Fibroblast of lung (primary cell): ENCODE data around the gene C1QTNF5. TPM values are rescaled to one million over a fixed set of nuclear protein-coding genes. Genes with fewer than 3 reads are reported as not detected.

Experiments
- DNase-seq, 2 donors: peaks; one replicate each; pipeline versions ENCODE4 v3.0.0 to v3.0.0-alpha.2; 2010; ENCODE audit warnings: low read depth in 2 of 2
- H2AFZ ChIP-seq: 2 replicates; pipeline ENCODE4 v1.5.1; 2012; ENCODE audit warnings: low read length, control low read depth, inconsistent platforms
- H3K27ac ChIP-seq: 2 replicates; pipeline ENCODE4 v1.5.1; 2011; ENCODE audit warnings: low read length, control low read depth; ENCODE audit not compliant: insufficient read depth
- H3K27me3 ChIP-seq: 2 replicates; pipeline ENCODE4 v1.5.1; 2011; ENCODE audit warnings: mild to moderate bottlenecking, low read length; ENCODE audit not compliant: control insufficient read depth, insufficient read depth
- H3K36me3 ChIP-seq: 2 replicates; pipeline ENCODE4 v1.5.1; 2011; ENCODE audit warnings: low read length; ENCODE audit not compliant: control insufficient read depth, insufficient read depth
- H3K4me1 ChIP-seq: 2 replicates; pipeline ENCODE4 v1.5.1; 2011; ENCODE audit warnings: low read length; ENCODE audit not compliant: control insufficient read depth, insufficient read depth; ENCODE audit errors: extremely low read depth
- H3K4me2 ChIP-seq: 2 replicates; pipeline ENCODE4 v1.5.1; 2011; ENCODE audit warnings: low read length, control low read depth; ENCODE audit not compliant: insufficient read depth; ENCODE audit errors: extremely low read depth
- H3K4me3 ChIP-seq, 4 experiments: fragments of 200-600 bp in 1 of 4; sonication (generic) in 1 of 4; replicated peaks in 1 of 4; 2 replicates each; pipeline ENCODE4 v1.5.1; 2011 to 2016; ENCODE audit warnings: low read length in 4 of 4, low read depth in 3 of 4, mild to moderate bottlenecking in 3 of 4, control low read depth in 2 of 4, inconsistent platforms in 1 of 4, mixed read lengths in 1 of 4; ENCODE audit not compliant: insufficient read depth in 1 of 4; ENCODE audit errors: control extremely low read depth in 1 of 4
- H3K79me2 ChIP-seq: 2 replicates; pipeline ENCODE4 v1.5.1; 2012; ENCODE audit warnings: mild to moderate bottlenecking, low read length, inconsistent platforms; ENCODE audit not compliant: control insufficient read depth, insufficient read depth
- H3K9ac ChIP-seq: 2 replicates; pipeline ENCODE4 v1.5.1; 2011; ENCODE audit warnings: mild to moderate bottlenecking, low read length, control low read depth; ENCODE audit not compliant: insufficient read depth
- H3K9me3 ChIP-seq: 2 replicates; pipeline ENCODE4 v1.5.1; 2012; ENCODE audit warnings: low read depth, low read length; ENCODE audit not compliant: control insufficient read depth, insufficient read depth
- H4K20me1 ChIP-seq: 2 replicates; pipeline ENCODE4 v1.5.1; 2011; ENCODE audit warnings: low read length; ENCODE audit not compliant: control insufficient read depth, insufficient read depth; ENCODE audit errors: extremely low read depth
- CTCF ChIP-seq, 2 donors: IDR thresholded peaks in 1 of 2; conservative IDR thresholded peaks in 1 of 2; 1 replicate in 1 of 2; 2 replicates in 1 of 2; pipeline ENCODE4 v1.5.1; 2011 to 2012; ENCODE audit warnings: low read length in 2 of 2, control low read depth in 1 of 2, inconsistent platforms in 1 of 2, low read depth in 1 of 2, mild to moderate bottlenecking in 1 of 2
- EZH2 ChIP-seq: IDR thresholded peaks from 2 replicates; pipeline ENCODE4 v1.5.1; 2012; ENCODE audit warnings: low read length, control low read depth, mild to moderate bottlenecking; ENCODE audit errors: missing control alignments
- polyA plus RNA-seq, 2 donors: library from polyadenylated mRNA; depleted of rRNA in 1 of 2; stranded (reverse) in 1 of 2; unstranded in 1 of 2; fragments of >200 nt; gene quantifications; 2 replicates each; pipeline ENCODE4 v1.2.1, GENCODE V29; 2011 to 2012; ENCODE audit warnings: missing spikeins in 1 of 2
- total RNA-seq: library from RNA; depleted of rRNA; stranded (reverse); fragments of >200 nt; gene quantifications from 2 replicates; pipeline ENCODE4 v1.2.1, GENCODE V29; 2014

Gene C1QTNF5
- total and polyA plus RNA-seq, 2 donors (not counting 1 experiment from before 2014, with no cell fraction given): 13.4 to 32.0 TPM

GRCh38 chr11:119323532-119324033, 17.1 kb downstream of the C1QTNF5 start:
- peaks cover 19% of the 10 kb centered on the region for H3K4me1 ChIP-seq
- H3K9ac ChIP-seq: no peak overlapping the region
- no peak for TF ChIP-seq EZH2
- TF ChIP-seq CTCF (conservative IDR thresholded peaks at IDR 0.05 in 1 of 2, IDR thresholded peaks at IDR 0.05 in 1 of 2; ENCODE audit: low read depth in 1 of 2, low read length in 2 of 2): peak; percentile 74 to 79
- no peaks in the 10 kb centered on the region for H3K79me2 ChIP-seq
- H3K4me2 ChIP-seq: no peak overlapping the region
- no peaks in the 10 kb centered on the region for H3K9me3 ChIP-seq
- H2AFZ ChIP-seq: no peak overlapping the region
- no peaks in the 10 kb centered on the region for H3K36me3 ChIP-seq
- DNase-seq: peak; percentile 46 to 72
- H3K4me3 ChIP-seq: no peak overlapping the region
- no peaks in the 10 kb centered on the region for H3K27me3 ChIP-seq
- H4K20me1 ChIP-seq: no peaks in the 10 kb centered on the region
- no peak overlapping the region for H3K27ac ChIP-seq

DNA sequence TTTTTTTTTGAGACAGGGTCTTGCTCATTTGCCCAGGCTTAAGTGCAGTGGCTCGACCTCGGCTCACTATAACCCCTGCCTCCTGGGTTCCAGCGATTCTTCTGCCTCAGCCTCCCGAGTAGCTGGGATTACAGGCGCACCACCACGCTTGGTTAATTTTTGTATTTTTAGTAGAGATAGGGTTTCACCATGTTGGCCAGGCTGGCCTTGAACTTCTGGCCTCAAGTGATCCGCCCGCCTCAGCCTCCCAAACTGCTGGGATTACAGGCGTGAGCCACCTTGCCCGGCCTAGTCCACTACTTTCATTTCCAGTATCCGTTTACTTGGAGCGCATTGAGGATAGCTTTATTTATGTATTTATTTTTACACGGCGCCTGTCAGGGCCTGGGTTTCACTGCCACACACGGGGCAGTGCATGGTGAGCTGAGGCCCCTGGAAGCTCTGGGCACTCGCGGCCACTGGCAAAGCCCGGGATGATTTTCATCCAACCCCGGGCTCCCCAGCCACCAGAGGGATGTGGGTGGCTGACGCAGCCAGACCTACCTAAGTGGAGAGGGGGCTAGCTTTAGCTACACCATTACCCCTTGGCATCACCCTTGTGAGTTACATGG, 17.7 kb downstream of the C1QTNF5 start:
- no peaks in the 10 kb centered on the region for H3K36me3 ChIP-seq
- H2AFZ ChIP-seq: no peak overlapping the region
- H4K20me1 ChIP-seq: no peaks in the 10 kb centered on the region
- H3K9ac ChIP-seq: no peak overlapping the region
- no peak overlapping the region for H3K27ac ChIP-seq
- no peak overlapping the region for H3K4me2 ChIP-seq
- no peak for DNase-seq
- no peaks in the 10 kb centered on the region for H3K27me3 ChIP-seq
- no peaks in the 10 kb centered on the region for H3K9me3 ChIP-seq
- H3K4me1 ChIP-seq: peaks cover 21% of the 10 kb centered on the region
- TF ChIP-seq EZH2: no peak
- TF ChIP-seq CTCF (conservative IDR thresholded peaks at IDR 0.05 in 1 of 2, IDR thresholded peaks at IDR 0.05 in 1 of 2; ENCODE audit: low read depth in 1 of 2, low read length in 2 of 2): no peak
- no peak overlapping the region for H3K4me3 ChIP-seq
- H3K79me2 ChIP-seq: no peaks in the 10 kb centered on the region

- Histone ChIP-seq H3K9me3 (no peaks in the 10 kb centered on the region), H3K4me2 (no peak overlapping the region), H3K4me3 (no peak overlapping the region), H3K27me3 (no peaks in the 10 kb centered on the region), H3K9ac (no peak overlapping the region), H3K27ac (peak overlapping the region; percentile 11), H3K36me3 (no peaks in the 10 kb centered on the region), H3K79me2 (no peaks in the 10 kb centered on the region), H2AFZ (peak overlapping the region; percentile 36), H3K4me1 (peaks cover 22% of the 10 kb centered on the region), H4K20me1 (no peaks in the 10 kb centered on the region)
- no peak for TF ChIP-seq EZH2
- TF ChIP-seq CTCF (conservative IDR thresholded peaks at IDR 0.05 in 1 of 2, IDR thresholded peaks at IDR 0.05 in 1 of 2; ENCODE audit: low read depth in 1 of 2, low read length in 2 of 2): peak in 1 of 2 donors; percentile 4
- peak in 1 of 2 donors; percentile 8 for DNase-seq
These were observed 18.3 kb downstream of the C1QTNF5 start for GRCh38 chr11:119322360-119322739.
